Subcutaneous abdominal adipose tissue (tissue), 5 donors: ENCODE data around the gene THSD7A.

Experiments used
- H3K27ac ChIP-seq: one replicate; pipeline ENCODE4 v1.7.0; 2013; ENCODE audit warnings: low read depth, mild to moderate bottlenecking, inconsistent platforms, low read length, moderate library complexity
- H3K27me3 ChIP-seq, 5 donors: one replicate each; pipeline ENCODE4 v1.7.0; 2013; ENCODE audit warnings: low read length in 5 of 5, inconsistent platforms in 1 of 5; ENCODE audit not compliant: control insufficient read depth in 5 of 5, insufficient read depth in 4 of 5
- H3K36me3 ChIP-seq, 5 donors: one replicate each; pipeline ENCODE4 v1.7.0; 2013; ENCODE audit warnings: low read length in 5 of 5; ENCODE audit not compliant: control insufficient read depth in 5 of 5, insufficient read depth in 5 of 5
- H3K4me1 ChIP-seq, 5 donors: one replicate each; pipeline ENCODE4 v1.7.0; 2013; ENCODE audit warnings: low read length in 5 of 5, mild to moderate bottlenecking in 3 of 5, moderate library complexity in 1 of 5; ENCODE audit not compliant: control insufficient read depth in 5 of 5, insufficient read depth in 5 of 5
- H3K4me3 ChIP-seq, 5 donors: one replicate each; pipeline ENCODE4 v1.7.0; 2013; ENCODE audit warnings: low read length in 5 of 5, low read depth in 1 of 5
- H3K9ac ChIP-seq, 5 donors: one replicate each; pipeline ENCODE4 v1.7.0; 2013; ENCODE audit warnings: low read length in 5 of 5, mild to moderate bottlenecking in 4 of 5, moderate library complexity in 3 of 5
- H3K9me3 ChIP-seq, 5 donors: one replicate each; pipeline ENCODE4 v1.7.0; 2013; ENCODE audit warnings: low read length in 5 of 5; ENCODE audit not compliant: control insufficient read depth in 5 of 5
- donor health status: healthy.
- donor health status: healthy.
- donor health status: healthy.
- donor health status: healthy.
- donor health status: healthy.

THSD7A gene

DNA sequence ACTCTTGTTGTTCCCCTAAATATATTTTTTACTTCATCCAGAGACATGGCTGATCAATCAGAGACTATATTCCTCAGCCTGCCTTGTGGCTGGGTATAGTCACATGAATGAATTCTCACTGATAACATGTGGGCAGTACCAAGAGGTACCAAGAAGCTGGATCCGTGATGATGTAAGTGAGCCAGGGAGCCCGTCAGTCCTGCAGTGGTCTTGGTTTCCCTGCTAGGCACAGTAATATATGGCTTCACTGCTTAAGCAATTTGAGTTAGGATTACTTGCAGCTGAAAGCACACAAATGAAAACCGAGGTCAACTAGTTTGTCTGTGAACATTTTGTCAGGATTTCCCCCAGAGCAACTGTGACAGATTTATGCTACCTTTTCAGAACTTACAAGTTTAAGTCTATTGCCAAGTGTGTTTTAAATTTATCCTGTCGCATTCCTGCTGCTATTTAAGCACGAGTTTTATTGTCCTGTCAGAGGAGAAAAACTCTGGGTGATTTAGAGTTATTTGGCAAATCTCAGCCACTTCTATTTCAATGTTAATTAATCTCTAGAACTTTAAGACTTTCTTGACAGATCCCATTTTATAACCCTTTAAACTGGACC lies 476.5 kb downstream of the THSD7A start:
- H3K27me3 ChIP-seq: no peaks in the 10 kb centered on the region
- peaks cover 0 to 2% (median 0%) of the 10 kb centered on the region in 5 donors for H3K36me3 ChIP-seq
- no peaks in the 10 kb centered on the region for H3K4me1 ChIP-seq
- H3K27ac ChIP-seq: no peak overlapping the region
- no peak overlapping the region for H3K9ac ChIP-seq
- no peak overlapping the region for H3K4me3 ChIP-seq
- H3K9me3 ChIP-seq: peaks cover 0 to 6% (median 0%) of the 10 kb centered on the region in 5 donors

DNA sequence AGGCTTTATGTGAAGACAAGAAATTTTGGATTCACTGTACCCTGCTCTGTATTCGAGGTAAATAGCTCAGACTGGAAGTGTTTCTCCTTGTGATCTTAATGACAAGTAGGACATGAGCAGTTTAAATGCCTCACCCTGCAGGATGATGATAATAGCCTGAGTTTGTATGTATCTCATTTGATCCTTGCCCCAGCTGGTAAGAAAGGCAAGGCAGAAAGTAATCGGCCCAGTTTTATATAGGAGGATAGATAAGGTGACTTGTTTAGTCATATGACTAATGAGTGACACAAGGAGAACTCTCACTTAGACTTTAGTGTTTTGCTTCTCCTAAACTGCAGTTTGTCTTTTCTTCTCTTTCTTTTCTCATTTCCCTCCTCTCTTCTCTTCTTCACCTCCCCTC lies 485.7 kb downstream of the THSD7A start:
- H3K27ac ChIP-seq: no peak overlapping the region
- peaks cover 0 to 5% (median 0%) of the 10 kb centered on the region in 5 donors for H3K36me3 ChIP-seq
- peaks cover 0 to 2% (median 0%) of the 10 kb centered on the region in 5 donors for H3K9me3 ChIP-seq
- no peaks in the 10 kb centered on the region for H3K27me3 ChIP-seq
- peak overlapping the region in 1 of 5 donors; percentile 24 for H3K9ac ChIP-seq
- no peak overlapping the region for H3K4me3 ChIP-seq
- H3K4me1 ChIP-seq: peaks cover 0 to 6% (median 3%) of the 10 kb centered on the region in 5 donors

DNA sequence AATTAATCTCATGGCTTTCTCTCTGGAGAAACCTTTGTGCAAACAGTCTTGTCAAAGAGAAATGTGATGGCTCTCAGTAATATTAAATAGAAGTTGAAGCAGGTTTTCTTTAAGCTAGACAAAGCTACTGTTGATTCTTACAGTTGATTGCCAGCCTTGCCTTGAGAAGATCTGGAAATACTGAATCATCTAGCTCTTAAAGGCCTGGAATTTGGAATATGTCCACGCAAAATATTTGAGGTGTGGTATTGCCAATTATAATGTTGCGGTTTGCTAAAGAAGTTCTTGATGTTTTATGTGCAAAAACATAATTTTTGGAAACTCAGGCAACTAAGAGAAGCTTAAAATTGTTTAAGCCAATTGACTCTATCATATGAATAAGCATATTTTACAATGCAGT lies 486.4 kb downstream of the THSD7A start:
- Histone ChIP-seq H3K9me3 (no peaks in the 10 kb centered on the region), H3K4me3 (no peak overlapping the region), H3K27me3 (no peaks in the 10 kb centered on the region), H3K9ac (no peak overlapping the region), H3K4me1 (peaks cover 0 to 9% (median 3%) of the 10 kb centered on the region in 5 donors), H3K36me3 (peaks cover 0 to 5% (median 0%) of the 10 kb centered on the region in 5 donors), H3K27ac (no peak overlapping the region)

DNA sequence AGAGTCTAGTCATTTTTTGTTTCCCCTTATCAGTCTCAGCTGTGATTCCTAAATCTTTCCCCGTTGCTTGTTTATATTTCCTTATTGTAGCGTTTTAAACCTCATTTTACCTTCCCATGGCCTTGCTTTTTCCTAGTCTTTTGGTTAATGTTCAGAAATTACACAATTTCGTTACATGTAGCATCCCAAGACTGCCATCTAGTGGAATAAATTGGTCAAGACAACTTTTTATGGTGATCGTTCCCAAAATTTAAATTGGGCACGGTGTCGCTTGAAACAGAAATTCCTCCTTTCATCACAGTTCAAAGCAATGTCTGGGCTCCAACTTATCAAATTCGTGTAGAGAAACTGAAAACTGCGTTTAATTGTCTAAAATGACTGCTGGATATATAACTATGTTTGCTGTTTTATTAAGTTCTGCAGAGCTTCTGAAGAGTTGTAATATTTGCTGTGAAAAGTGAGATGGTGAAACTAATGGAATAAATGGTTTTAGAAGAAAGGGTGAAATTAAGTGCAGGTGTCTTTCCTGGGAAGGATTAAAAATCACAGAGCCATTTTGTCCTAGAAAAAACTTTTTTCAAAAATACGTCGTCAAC lies 488.1 kb downstream of the THSD7A start:
- H3K9ac ChIP-seq: no peak overlapping the region
- peaks cover 0 to 9% (median 3%) of the 10 kb centered on the region in 5 donors for H3K4me1 ChIP-seq
- no peaks in the 10 kb centered on the region for H3K9me3 ChIP-seq
- no peaks in the 10 kb centered on the region for H3K27me3 ChIP-seq
- H3K36me3 ChIP-seq: peaks cover 0 to 5% (median 0%) of the 10 kb centered on the region in 5 donors
- H3K4me3 ChIP-seq: no peak overlapping the region
- no peak overlapping the region for H3K27ac ChIP-seq

DNA sequence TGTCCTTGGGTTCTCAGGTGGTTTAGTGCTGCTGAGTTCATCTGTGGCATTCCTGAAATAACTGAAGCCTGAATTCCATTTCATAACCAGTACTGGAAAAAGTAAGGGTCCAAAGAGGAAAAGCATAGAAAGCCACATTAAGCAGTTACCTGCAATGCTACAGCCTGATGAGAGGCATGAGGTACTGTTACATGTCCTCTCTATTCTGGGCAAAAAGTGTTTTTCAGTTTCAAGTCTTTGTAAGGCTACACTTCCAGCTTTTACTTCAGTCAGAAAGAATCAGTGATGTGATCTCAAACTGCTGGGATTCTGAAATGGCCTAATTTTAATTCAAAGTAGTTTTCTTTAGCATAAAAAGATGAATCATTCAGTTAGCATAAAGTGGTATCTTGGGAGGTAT lies 488.9 kb downstream of the THSD7A start:
- Histone ChIP-seq H3K4me1 (peaks cover 0 to 9% (median 3%) of the 10 kb centered on the region in 5 donors), H3K27ac (no peak overlapping the region), H3K27me3 (no peaks in the 10 kb centered on the region), H3K9me3 (no peaks in the 10 kb centered on the region), H3K36me3 (peaks cover 0 to 5% (median 0%) of the 10 kb centered on the region in 5 donors), H3K9ac (no peak overlapping the region), H3K4me3 (no peak overlapping the region)

DNA sequence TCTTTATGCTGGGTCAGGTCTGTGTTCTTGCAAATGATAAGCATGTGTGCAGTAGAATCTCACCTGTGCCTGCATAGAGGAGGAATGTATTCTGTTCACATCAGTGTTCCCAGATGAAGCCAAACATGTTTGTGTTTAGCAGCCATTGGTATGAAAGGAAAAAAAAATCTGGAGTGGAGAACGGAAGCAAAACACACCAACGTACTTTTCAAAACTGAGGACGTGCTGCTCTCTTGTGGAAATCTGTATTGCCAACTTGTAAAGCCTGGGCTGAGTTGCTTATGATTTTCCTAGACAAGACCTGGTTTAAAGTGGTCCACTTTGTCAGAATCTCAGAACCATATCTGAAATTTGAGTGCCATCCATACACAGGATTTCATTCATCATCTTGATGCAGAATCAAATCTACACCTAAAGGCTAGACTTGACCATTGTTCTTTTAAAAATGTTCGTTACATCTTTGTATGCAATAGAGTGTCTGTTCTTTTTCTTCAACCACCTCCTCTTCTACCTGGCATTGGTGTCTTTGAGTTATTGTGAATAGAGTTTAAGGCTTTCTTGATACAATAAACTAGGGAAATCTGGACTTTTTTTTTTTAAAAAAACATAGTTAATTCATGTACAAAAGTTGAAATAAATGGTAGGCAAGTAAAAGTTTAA lies 490.6 kb downstream of the THSD7A start:
- Histone ChIP-seq H3K4me1 (peaks cover 0 to 9% (median 3%) of the 10 kb centered on the region in 5 donors), H3K27me3 (no peaks in the 10 kb centered on the region), H3K4me3 (peak overlapping the region in 1 of 5 donors; percentile 22), H3K9ac (no peak overlapping the region), H3K9me3 (no peaks in the 10 kb centered on the region), H3K36me3 (peaks cover 0 to 7% (median 0%) of the 10 kb centered on the region in 5 donors), H3K27ac (no peak overlapping the region)

DNA sequence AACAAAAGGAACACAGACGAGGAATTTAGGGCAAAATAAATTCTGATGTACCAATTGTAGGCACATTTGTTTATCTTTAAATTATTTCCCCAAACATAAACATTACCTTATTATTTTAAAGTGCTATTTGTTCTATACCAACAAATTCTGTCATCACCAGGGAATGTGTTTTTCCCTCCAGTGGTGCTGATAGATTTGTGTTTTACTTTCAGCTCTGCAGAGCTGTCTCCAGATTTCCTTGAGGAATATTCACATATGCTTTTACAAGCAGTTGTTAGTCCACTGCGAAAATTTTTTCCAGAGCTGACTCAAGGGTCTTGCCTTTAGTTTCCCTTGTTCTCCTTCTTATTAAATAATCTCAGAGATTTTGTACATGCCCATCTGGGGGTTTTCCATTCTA lies 495.6 kb downstream of the THSD7A start:
- H3K27me3 ChIP-seq: no peaks in the 10 kb centered on the region
- no peak overlapping the region for H3K9ac ChIP-seq
- H3K4me1 ChIP-seq: peaks cover 0 to 11% (median 0%) of the 10 kb centered on the region in 5 donors
- peaks cover 0 to 8% (median 0%) of the 10 kb centered on the region in 5 donors for H3K36me3 ChIP-seq
- no peak overlapping the region for H3K27ac ChIP-seq
- no peak overlapping the region for H3K4me3 ChIP-seq
- H3K9me3 ChIP-seq: peaks cover 0 to 4% (median 0%) of the 10 kb centered on the region in 5 donors

DNA sequence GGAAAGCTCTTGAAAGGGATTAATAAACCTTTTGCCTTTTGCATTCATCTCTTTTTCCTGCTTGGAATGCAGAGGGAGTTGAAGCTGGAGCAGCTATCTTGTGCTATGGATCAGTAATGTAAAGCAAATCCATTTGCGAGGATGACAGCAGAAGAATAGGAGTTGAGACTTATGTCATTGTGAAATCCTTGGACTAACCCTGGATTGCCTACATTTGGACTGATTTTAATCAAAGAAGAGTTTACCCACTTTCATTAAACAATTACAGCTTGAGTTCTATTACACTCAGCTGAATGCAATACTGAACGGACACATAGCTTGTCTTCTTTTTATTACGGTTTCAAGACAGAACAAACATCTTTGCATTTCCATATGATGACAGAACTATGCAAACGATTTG lies 496.1 kb downstream of the THSD7A start:
- Histone ChIP-seq H3K27ac (no peak overlapping the region), H3K36me3 (peaks cover 0 to 8% (median 0%) of the 10 kb centered on the region in 5 donors), H3K4me1 (peaks cover 0 to 12% (median 0%) of the 10 kb centered on the region in 5 donors), H3K9me3 (peaks cover 0 to 5% (median 0%) of the 10 kb centered on the region in 5 donors), H3K9ac (no peak overlapping the region), H3K4me3 (no peak overlapping the region), H3K27me3 (no peaks in the 10 kb centered on the region)

DNA sequence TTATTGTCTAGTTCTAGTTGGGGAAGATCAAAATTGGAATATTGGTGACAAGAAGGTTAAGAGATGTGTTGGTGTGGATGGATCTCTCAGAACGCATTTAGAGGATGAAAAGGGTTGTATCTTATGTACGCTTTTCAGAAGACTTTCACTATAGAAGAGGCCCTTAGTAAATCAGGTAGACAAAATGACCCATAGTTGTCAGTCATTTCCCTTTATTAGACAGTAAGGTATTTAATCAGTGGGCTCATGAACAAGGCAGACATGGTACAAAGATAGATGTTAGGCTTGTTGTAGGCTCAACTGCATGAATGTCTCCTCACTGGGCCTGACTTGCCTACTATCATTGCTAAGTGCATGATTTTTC lies 499.2 kb downstream of the THSD7A start:
- H3K9me3 ChIP-seq: peaks cover 0 to 5% (median 0%) of the 10 kb centered on the region in 5 donors
- no peak overlapping the region for H3K9ac ChIP-seq
- no peak overlapping the region for H3K4me3 ChIP-seq
- H3K27ac ChIP-seq: no peak overlapping the region
- H3K27me3 ChIP-seq: no peaks in the 10 kb centered on the region
- H3K4me1 ChIP-seq: peaks cover 0 to 33% (median 15%) of the 10 kb centered on the region in 5 donors
- H3K36me3 ChIP-seq: peaks cover 0 to 6% (median 0%) of the 10 kb centered on the region in 5 donors
